WTC11 (cell line): ENCODE measurements around the gene TNS3. TPM values are rescaled to one million over a fixed set of nuclear protein-coding genes. Genes with fewer than 3 reads are reported as not detected.

ENCODE experiments used
- ATAC-seq: fragments of 200-7000 bp; cut with Tn5 transposase; 2 replicates; pipeline ENCODE4 v1.10.0; 2021; ENCODE audit warnings: mild to moderate bottlenecking, moderate library complexity
- CTCF ChIA-PET: fragments of 300-600 bp; sonication (Branson Sonifier 250); formaldehyde crosslinking; loops from one replicate; lab custom pipeline; 2021; ENCODE audit warnings: antibody characterized with exemption; lab: Charles Lee
- POLR2A ChIA-PET: fragments of 350-600 bp; sonication (Branson Sonifier 250); formaldehyde crosslinking; loops from one replicate; lab custom pipeline; 2021; ENCODE audit warnings: antibody characterized with exemption; lab: Charles Lee
- DNase-seq: peaks from one replicate; pipeline ENCODE4 v3.0.0; 2021; ENCODE audit warnings: low spot score
- H3K27ac Mint-ChIP-seq: 2 replicates; pipeline ENCODE4 v1.8.0; 2021; ENCODE audit warnings: mixed read lengths
- H3K27me3 Mint-ChIP-seq: 2 replicates; pipeline ENCODE4 v1.8.0; 2021; ENCODE audit warnings: low read depth, mild to moderate bottlenecking, moderate library complexity, mixed read lengths
- H3K36me3 Mint-ChIP-seq: 2 replicates; pipeline ENCODE4 v1.8.0; 2021; ENCODE audit warnings: mixed read lengths
- H3K4me1 Mint-ChIP-seq: 2 replicates; pipeline ENCODE4 v1.8.0; 2022; ENCODE audit warnings: mixed read lengths
- H3K4me3 Mint-ChIP-seq: 2 replicates; pipeline ENCODE4 v1.8.0; 2021; ENCODE audit warnings: mild to moderate bottlenecking, moderate library complexity, mixed read lengths
- H3K9me3 Mint-ChIP-seq: 2 replicates; pipeline ENCODE4 v1.8.0; 2021; ENCODE audit warnings: mixed read lengths
- E2F4 ChIP-seq: sonication (generic); formaldehyde crosslinking; IDR thresholded peaks from 2 replicates; pipeline ENCODE4 v1.8.1; 2022; ENCODE audit warnings: low read depth, mild to moderate bottlenecking, moderate library complexity, missing genetic modification reagents, borderline replicate concordance
- GRHL2 ChIP-seq: fragments of 250-450 bp; sonication (Bioruptor Pico); IDR thresholded peaks from 2 replicates; pipeline ENCODE4 v1.8.0; 2022; ENCODE audit warnings: mild to moderate bottlenecking, moderate library complexity; ENCODE audit not compliant: insufficient replicate concordance, severe bottlenecking
- HMGXB4 ChIP-seq: sonication (generic); formaldehyde crosslinking; IDR thresholded peaks from 2 replicates; pipeline ENCODE4 v1.8.1; 2023; ENCODE audit warnings: mild to moderate bottlenecking, moderate library complexity, missing genetic modification reagents
- IRF1 ChIP-seq: sonication (generic); formaldehyde crosslinking; IDR thresholded peaks from 2 replicates; pipeline ENCODE4 v1.8.0; 2023; ENCODE audit warnings: missing genetic modification reagents
- IRF2 ChIP-seq: sonication (generic); formaldehyde crosslinking; IDR thresholded peaks from 2 replicates; pipeline ENCODE4 v1.8.0; 2022; ENCODE audit warnings: low read depth, missing genetic modification reagents, borderline replicate concordance
- RELA ChIP-seq: sonication (generic); formaldehyde crosslinking; IDR thresholded peaks from 2 replicates; pipeline ENCODE4 v1.8.1; 2022; ENCODE audit warnings: missing genetic modification reagents, mild to moderate bottlenecking, borderline replicate concordance
- RORB ChIP-seq: fragments of 250-450 bp; sonication (Bioruptor Pico); IDR thresholded peaks from 2 replicates; pipeline ENCODE4 v1.9.0; 2021; ENCODE audit warnings: mild to moderate bottlenecking
- SOX15 ChIP-seq: fragments of 250-450 bp; sonication (Bioruptor Pico); IDR thresholded peaks from 2 replicates; pipeline ENCODE4 v1.9.0; 2021; ENCODE audit warnings: mild to moderate bottlenecking
- TP53 ChIP-seq: sonication (generic); formaldehyde crosslinking; IDR thresholded peaks from 2 replicates; pipeline ENCODE4 v1.8.1; 2023; ENCODE audit warnings: mild to moderate bottlenecking, missing genetic modification reagents
- ZBTB21 ChIP-seq: sonication (generic); formaldehyde crosslinking; IDR thresholded peaks from 2 replicates; pipeline ENCODE4 v1.8.1; 2023; ENCODE audit warnings: mild to moderate bottlenecking, missing genetic modification reagents, borderline replicate concordance
- ZMAT4 ChIP-seq: fragments of 250-450 bp; sonication (Bioruptor Pico); IDR thresholded peaks from 2 replicates; pipeline ENCODE4 v1.9.0; 2021; ENCODE audit warnings: mild to moderate bottlenecking
- ZNF317 ChIP-seq: sonication (generic); formaldehyde crosslinking; IDR thresholded peaks from 2 replicates; pipeline ENCODE4 v1.8.1; 2023; ENCODE audit warnings: low read depth, mild to moderate bottlenecking, moderate library complexity, missing genetic modification reagents, borderline replicate concordance
- ZNF416 ChIP-seq: fragments of 250-450 bp; sonication (Bioruptor Pico); IDR thresholded peaks from 2 replicates; pipeline ENCODE4 v1.9.0; 2021; ENCODE audit warnings: mild to moderate bottlenecking, inconsistent platforms
- ZNF423 ChIP-seq: fragments of 250-450 bp; sonication (Bioruptor Pico); IDR thresholded peaks from 2 replicates; pipeline ENCODE4 v2.1.2; 2022; ENCODE audit warnings: mild to moderate bottlenecking, moderate library complexity
- total RNA-seq: library from RNA; stranded (reverse); gene quantifications from 3 replicates; pipeline ENCODE4 v1.2.3, GENCODE V29; 2021
- TF ChIP-seq, protein P1 (sequence below): sonication (generic); formaldehyde crosslinking; IDR thresholded peaks from 2 replicates; pipeline ENCODE4 v1.8.1; 2023; ENCODE audit warnings: mild to moderate bottlenecking, missing genetic modification reagents, borderline replicate concordance
- TF ChIP-seq, protein P2 (sequence below): sonication (generic); formaldehyde crosslinking; IDR thresholded peaks from 2 replicates; pipeline ENCODE4 v1.8.1; 2023; ENCODE audit warnings: mild to moderate bottlenecking, missing genetic modification reagents, moderate library complexity
- TF ChIP-seq, protein P3 (sequence below): fragments of 200-600 bp; IDR thresholded peaks from 2 replicates; pipeline ENCODE4 v1.8.0; 2022; ENCODE audit warnings: antibody characterized with exemption
- TF ChIP-seq, protein P4 (sequence below): fragments of 250-450 bp; sonication (Bioruptor Pico); conservative IDR thresholded peaks from 2 replicates; pipeline ENCODE4 v1.9.0; 2021; ENCODE audit warnings: mild to moderate bottlenecking

Gene TNS3
- total RNA-seq, 1 experiment from 2014 or later, result 37.7 TPM

DNA sequence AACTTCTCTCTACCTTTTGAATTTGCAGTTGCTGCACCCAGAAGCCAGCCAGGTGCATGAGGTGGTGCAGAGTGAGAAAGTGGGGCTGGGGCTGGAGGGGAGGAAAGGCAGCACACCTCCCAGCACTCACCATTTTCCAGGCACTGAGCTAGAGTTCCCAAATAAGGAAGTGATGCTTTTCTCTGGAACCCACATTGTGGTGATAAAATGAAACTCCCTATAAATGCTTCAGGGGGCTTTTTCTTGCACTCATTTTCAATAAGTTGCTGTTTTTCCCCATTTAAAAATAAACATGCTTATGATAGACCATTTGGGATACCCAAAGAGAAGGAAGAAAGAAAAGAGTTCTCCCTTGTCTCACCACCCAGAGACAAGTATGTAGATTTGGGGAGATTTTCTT lies 42.8 kb upstream of the TNS3 start:
- peaks cover 42% of the 10 kb centered on the region for H3K4me1 Mint-ChIP-seq
- CTCF ChIA-PET, result interaction anchor here (1.3 kb wide), 1 partner anchor 43 kb away, joined by 3 read pairs; the partner anchor contains the start of gene TNS3
- TF ChIP-seq RELA, result no peak
- TF ChIP-seq, all 79 proteins: peak for 0
- POLR2A ChIA-PET, result no interaction called here
- Mint-ChIP-seq H3K27ac (no peak overlapping the region), H3K9me3 (peaks cover 7% of the 10 kb centered on the region), H3K4me3 (no peak overlapping the region), H3K36me3 (peaks cover 7% of the 10 kb centered on the region), H3K27me3 (peaks cover 2% of the 10 kb centered on the region; the same call in 1 of the 2 replicates)
- DNase-seq (no peak), ATAC-seq (no peak)

DNA sequence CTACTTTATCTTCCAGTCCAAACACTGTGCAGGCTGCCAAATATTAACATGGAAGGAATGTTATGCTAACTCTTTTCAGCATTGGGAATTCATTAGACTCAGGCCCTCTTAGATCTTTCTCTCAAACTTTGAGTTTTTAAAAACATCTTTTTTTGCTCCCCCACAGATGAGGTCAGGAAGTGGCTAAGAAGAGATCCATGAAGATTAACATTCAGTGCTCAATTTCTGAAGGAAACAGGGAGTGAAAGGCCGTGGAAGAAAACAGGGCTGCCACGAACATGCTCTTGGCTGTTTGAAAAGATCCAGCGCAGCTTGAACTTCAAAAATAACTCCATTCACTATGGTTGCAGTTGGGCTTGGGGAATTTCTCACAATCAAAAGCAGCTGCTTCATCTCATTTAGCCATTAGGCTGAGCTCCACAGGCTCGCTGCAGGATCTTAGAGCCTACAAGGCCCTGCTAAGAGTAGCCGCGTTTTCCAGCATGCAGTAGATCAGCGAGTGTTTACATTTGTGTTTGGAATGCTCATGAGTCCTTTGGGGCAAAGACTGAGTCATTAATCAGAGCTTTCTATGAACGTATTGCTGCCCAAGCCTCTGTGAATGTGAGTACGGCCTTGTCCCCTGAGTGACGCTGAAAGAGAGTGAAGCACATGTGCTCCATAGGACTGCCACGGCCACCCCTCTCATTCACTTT lies 41.2 kb upstream of the TNS3 start:
- Mint-ChIP-seq H3K27ac (no peak overlapping the region), H3K27me3 (peaks cover 2% of the 10 kb centered on the region; the same call in 1 of the 2 replicates), H3K4me1 (peaks cover 42% of the 10 kb centered on the region), H3K36me3 (peaks cover 5% of the 10 kb centered on the region; the same call in 1 of the 2 replicates), H3K9me3 (peaks cover 4% of the 10 kb centered on the region; the same call in 1 of the 2 replicates), H3K4me3 (no peak overlapping the region)
- ATAC-seq (no peak), DNase-seq (no peak)
- ChIA-PET POLR2A (interaction anchor here (0.6 kb wide), 1 partner anchor 97 kb away, joined by 5 read pairs; no protein-coding TSS in a partner anchor), CTCF (interaction anchor here (1.3 kb wide), 1 partner anchor 42 kb away, joined by 3 read pairs; the partner anchor contains the start of gene TNS3)
- no peak for TF ChIP-seq TP53 (CRISPR knock-in tag)
- TF ChIP-seq, protein P1, sequence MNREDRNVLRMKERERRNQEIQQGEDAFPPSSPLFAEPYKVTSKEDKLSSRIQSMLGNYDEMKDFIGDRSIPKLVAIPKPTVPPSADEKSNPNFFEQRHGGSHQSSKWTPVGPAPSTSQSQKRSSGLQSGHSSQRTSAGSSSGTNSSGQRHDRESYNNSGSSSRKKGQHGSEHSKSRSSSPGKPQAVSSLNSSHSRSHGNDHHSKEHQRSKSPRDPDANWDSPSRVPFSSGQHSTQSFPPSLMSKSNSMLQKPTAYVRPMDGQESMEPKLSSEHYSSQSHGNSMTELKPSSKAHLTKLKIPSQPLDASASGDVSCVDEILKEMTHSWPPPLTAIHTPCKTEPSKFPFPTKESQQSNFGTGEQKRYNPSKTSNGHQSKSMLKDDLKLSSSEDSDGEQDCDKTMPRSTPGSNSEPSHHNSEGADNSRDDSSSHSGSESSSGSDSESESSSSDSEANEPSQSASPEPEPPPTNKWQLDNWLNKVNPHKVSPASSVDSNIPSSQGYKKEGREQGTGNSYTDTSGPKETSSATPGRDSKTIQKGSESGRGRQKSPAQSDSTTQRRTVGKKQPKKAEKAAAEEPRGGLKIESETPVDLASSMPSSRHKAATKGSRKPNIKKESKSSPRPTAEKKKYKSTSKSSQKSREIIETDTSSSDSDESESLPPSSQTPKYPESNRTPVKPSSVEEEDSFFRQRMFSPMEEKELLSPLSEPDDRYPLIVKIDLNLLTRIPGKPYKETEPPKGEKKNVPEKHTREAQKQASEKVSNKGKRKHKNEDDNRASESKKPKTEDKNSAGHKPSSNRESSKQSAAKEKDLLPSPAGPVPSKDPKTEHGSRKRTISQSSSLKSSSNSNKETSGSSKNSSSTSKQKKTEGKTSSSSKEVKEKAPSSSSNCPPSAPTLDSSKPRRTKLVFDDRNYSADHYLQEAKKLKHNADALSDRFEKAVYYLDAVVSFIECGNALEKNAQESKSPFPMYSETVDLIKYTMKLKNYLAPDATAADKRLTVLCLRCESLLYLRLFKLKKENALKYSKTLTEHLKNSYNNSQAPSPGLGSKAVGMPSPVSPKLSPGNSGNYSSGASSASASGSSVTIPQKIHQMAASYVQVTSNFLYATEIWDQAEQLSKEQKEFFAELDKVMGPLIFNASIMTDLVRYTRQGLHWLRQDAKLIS (CRISPR knock-in tag), result no peak
- TF ChIP-seq SOX15 (CRISPR knock-in tag), result no peak
- no peak for TF ChIP-seq RORB (CRISPR knock-in tag)
- TF ChIP-seq IRF1 (CRISPR knock-in tag), result no peak
- no peak for TF ChIP-seq ZMAT4
- TF ChIP-seq E2F4 (CRISPR knock-in tag), result no peak
- TF ChIP-seq ZNF416 (CRISPR knock-in tag), result no peak
- TF ChIP-seq GRHL2, result no peak
- TF ChIP-seq, protein P2, sequence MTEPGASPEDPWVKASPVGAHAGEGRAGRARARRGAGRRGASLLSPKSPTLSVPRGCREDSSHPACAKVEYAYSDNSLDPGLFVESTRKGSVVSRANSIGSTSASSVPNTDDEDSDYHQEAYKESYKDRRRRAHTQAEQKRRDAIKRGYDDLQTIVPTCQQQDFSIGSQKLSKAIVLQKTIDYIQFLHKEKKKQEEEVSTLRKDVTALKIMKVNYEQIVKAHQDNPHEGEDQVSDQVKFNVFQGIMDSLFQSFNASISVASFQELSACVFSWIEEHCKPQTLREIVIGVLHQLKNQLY, result no peak
- TF ChIP-seq, protein P3, sequence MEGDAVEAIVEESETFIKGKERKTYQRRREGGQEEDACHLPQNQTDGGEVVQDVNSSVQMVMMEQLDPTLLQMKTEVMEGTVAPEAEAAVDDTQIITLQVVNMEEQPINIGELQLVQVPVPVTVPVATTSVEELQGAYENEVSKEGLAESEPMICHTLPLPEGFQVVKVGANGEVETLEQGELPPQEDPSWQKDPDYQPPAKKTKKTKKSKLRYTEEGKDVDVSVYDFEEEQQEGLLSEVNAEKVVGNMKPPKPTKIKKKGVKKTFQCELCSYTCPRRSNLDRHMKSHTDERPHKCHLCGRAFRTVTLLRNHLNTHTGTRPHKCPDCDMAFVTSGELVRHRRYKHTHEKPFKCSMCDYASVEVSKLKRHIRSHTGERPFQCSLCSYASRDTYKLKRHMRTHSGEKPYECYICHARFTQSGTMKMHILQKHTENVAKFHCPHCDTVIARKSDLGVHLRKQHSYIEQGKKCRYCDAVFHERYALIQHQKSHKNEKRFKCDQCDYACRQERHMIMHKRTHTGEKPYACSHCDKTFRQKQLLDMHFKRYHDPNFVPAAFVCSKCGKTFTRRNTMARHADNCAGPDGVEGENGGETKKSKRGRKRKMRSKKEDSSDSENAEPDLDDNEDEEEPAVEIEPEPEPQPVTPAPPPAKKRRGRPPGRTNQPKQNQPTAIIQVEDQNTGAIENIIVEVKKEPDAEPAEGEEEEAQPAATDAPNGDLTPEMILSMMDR, result no peak
- TF ChIP-seq, protein P4, sequence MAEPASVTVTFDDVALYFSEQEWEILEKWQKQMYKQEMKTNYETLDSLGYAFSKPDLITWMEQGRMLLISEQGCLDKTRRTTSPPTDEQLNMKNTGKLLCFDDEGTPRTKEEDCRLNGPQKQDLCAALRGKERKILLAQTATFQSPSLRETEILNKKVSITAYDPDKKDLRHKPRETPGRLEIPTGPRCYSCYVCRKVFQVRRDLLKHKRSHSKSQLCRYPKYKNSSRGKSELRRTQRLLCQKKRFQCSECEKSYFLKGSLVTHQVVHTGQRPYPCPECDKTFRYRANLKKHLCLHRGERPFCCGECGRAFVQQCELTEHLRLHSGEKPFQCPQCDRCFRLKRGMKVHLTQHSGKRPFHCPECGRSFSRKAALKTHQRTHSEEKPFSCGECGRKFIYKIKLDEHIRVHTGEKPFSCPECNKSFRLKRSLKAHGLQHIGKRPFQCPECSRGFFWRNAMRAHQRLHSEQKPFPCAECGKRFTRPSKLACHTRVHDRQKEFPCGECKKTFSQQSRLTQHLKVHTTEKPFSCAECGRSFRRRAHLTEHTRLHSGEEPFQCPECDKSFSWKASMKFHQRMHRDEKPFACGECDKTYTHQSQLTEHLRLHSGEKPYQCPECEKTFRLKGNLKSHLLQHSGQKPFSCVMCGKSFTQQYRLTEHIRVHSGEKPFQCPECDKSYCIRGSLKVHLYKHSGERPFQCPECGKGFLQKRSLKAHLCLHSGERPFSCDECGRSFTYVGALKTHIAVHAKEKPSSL (CRISPR knock-in tag), result no peak
- no peak for TF ChIP-seq ZNF423 (CRISPR knock-in tag)
- TF ChIP-seq IRF2 (CRISPR knock-in tag), result no peak
- no peak for TF ChIP-seq ZBTB21
- TF ChIP-seq HMGXB4, result no peak
- TF ChIP-seq ZNF317 (CRISPR knock-in tag), result no peak
